CD14-positive monocyte (primary cell): ENCODE measurements around the gene MAP7. TPM values are rescaled to one million over a fixed set of nuclear protein-coding genes. Genes with fewer than 3 reads are reported as not detected.

Experiments
- DNase-seq, 3 donors: peaks; one replicate each; pipeline ENCODE4 v3.0.0-alpha.2; 2011 to 2022
- H2AFZ ChIP-seq: 2 replicates; pipeline ENCODE4 v1.6.0; 2012; ENCODE audit warnings: mild to moderate bottlenecking, low read depth, low read length, inconsistent platforms; ENCODE audit not compliant: insufficient read depth, poor library complexity, severe bottlenecking
- H3K27ac ChIP-seq, 2 donors: 1 replicate in 1 of 2; 2 replicates in 1 of 2; pipeline ENCODE4 v1.5.1; 2012 to 2013; ENCODE audit warnings: low read length in 2 of 2, control low read depth in 1 of 2, inconsistent platforms in 1 of 2, low read depth in 1 of 2, mild to moderate bottlenecking in 1 of 2
- H3K27me3 ChIP-seq, 2 donors: one replicate each; pipeline versions ENCODE4 v1.6.0 to v1.6.1; 2011 to 2013; ENCODE audit warnings: low read length in 2 of 2; ENCODE audit not compliant: control insufficient read depth in 2 of 2, insufficient read depth in 2 of 2
- H3K36me3 ChIP-seq, 2 donors: replicated peaks in 1 of 2; 1 replicate in 1 of 2; 2 replicates in 1 of 2; pipeline versions ENCODE4 v1.5.1 to v1.6.1; 2012 to 2013; ENCODE audit warnings: low read length in 2 of 2, control low read depth in 1 of 2, inconsistent platforms in 1 of 2, mild to moderate bottlenecking in 1 of 2; ENCODE audit not compliant: insufficient read depth in 2 of 2, control insufficient read depth in 1 of 2
- H3K4me1 ChIP-seq, 2 donors: 1 replicate in 1 of 2; 2 replicates in 1 of 2; pipeline versions ENCODE4 v1.5.1 to v1.6.1; 2012 to 2013; ENCODE audit warnings: low read length in 2 of 2, control low read depth in 1 of 2, inconsistent platforms in 1 of 2, mild to moderate bottlenecking in 1 of 2, moderate library complexity in 1 of 2; ENCODE audit not compliant: insufficient read depth in 2 of 2, control insufficient read depth in 1 of 2
- H3K4me2 ChIP-seq: replicated peaks from 2 replicates; pipeline ENCODE3; 2012; ENCODE audit warnings: low read length, moderate library complexity, mild to moderate bottlenecking; ENCODE audit not compliant: poor library complexity, severe bottlenecking; ENCODE audit errors: extremely low read depth
- H3K4me3 ChIP-seq, 3 experiments: fragments of 200-600 bp in 1 of 3; sonication (generic) in 1 of 3; replicated peaks in 1 of 3; 1 replicate in 2 of 3; 2 replicates in 1 of 3; pipeline ENCODE4 v1.5.1; 2011 to 2013; ENCODE audit warnings: low read length in 3 of 3, mild to moderate bottlenecking in 3 of 3, control low read depth in 2 of 3, low read depth in 2 of 3, inconsistent platforms in 1 of 3, moderate library complexity in 1 of 3
- H3K79me2 ChIP-seq: 2 replicates; pipeline ENCODE4 v1.6.0; 2012; ENCODE audit warnings: mild to moderate bottlenecking, control low read depth, inconsistent platforms, low read length, moderate library complexity; ENCODE audit not compliant: insufficient read depth
- H3K9ac ChIP-seq: 2 replicates; pipeline ENCODE4 v1.6.0; 2017; ENCODE audit warnings: low read length, mild to moderate bottlenecking; ENCODE audit not compliant: insufficient read depth, poor library complexity, severe bottlenecking
- H3K9me3 ChIP-seq, 2 donors: replicated peaks in 1 of 2; 1 replicate in 1 of 2; 2 replicates in 1 of 2; pipeline versions ENCODE4 v1.5.1 to v1.6.1; 2012 to 2013; ENCODE audit warnings: low read length in 2 of 2, control low read depth in 1 of 2; ENCODE audit not compliant: control insufficient read depth in 1 of 2, insufficient read depth in 1 of 2
- H4K20me1 ChIP-seq: 2 replicates; pipeline ENCODE4 v1.6.0; 2012; ENCODE audit warnings: mild to moderate bottlenecking, low read length, control low read depth, moderate library complexity; ENCODE audit not compliant: insufficient read depth
- H3K27ac Mint-ChIP-seq, 7 donors: one replicate each; pipeline ENCODE4 v1.8.0; 2020; ENCODE audit warnings: mild to moderate bottlenecking in 7 of 7, mixed read lengths in 7 of 7, moderate library complexity in 6 of 7, inconsistent platforms in 2 of 7
- H3K27me3 Mint-ChIP-seq, 3 donors: one replicate each; pipeline ENCODE4 v1.8.0; 2021 to 2022; ENCODE audit warnings: low read depth in 3 of 3, mild to moderate bottlenecking in 3 of 3, mixed read lengths in 3 of 3, moderate library complexity in 3 of 3, inconsistent platforms in 1 of 3
- H3K36me3 Mint-ChIP-seq, 2 donors: one replicate each; pipeline ENCODE4 v1.8.0; 2020; ENCODE audit warnings: mixed read lengths in 2 of 2, inconsistent platforms in 1 of 2, mild to moderate bottlenecking in 1 of 2
- H3K4me1 Mint-ChIP-seq: one replicate; pipeline ENCODE4 v1.8.0; 2020; ENCODE audit warnings: mild to moderate bottlenecking, mixed read lengths
- H3K4me3 Mint-ChIP-seq, 2 donors: one replicate each; pipeline ENCODE4 v1.8.0; 2020; ENCODE audit warnings: mild to moderate bottlenecking in 2 of 2, mixed read lengths in 2 of 2, moderate library complexity in 1 of 2
- H3K9me3 Mint-ChIP-seq, 7 donors: one replicate each; pipeline ENCODE4 v1.8.0; 2020 to 2022; ENCODE audit warnings: mixed read lengths in 7 of 7, mild to moderate bottlenecking in 6 of 7, moderate library complexity in 6 of 7, inconsistent platforms in 2 of 7
- WGBS: methylation state at CpG from one replicate; pipeline ENCODE4 v1.1.5; 2013; ENCODE audit warnings: missing lambda C conversion rate; ENCODE audit not compliant: insufficient coverage; 5-methylcytosine and 5-hydroxymethylcytosine counted together
- intact Hi-C, 2 donors: fragments of 100-400 bp; cut with micrococcal nuclease; formaldehyde crosslinking; loops; one replicate each; pipeline versions ENCODE4 v1.15.0 to v1.15.1; 2023
- polyA plus RNA-seq, 3 donors: library from polyadenylated mRNA; depleted of rRNA in 1 of 3; unstranded in 2 of 3; stranded (reverse) in 1 of 3; fragments of 300-500 nt in 2 of 3; fragments of >200 nt in 1 of 3; fragmentation: Illumina TruSeq in 2 of 3; gene quantifications; 1 replicate in 2 of 3; 2 replicates in 1 of 3; pipeline ENCODE4 v1.2.3, GENCODE V29; 2012 to 2021
- TF ChIP-seq, protein P1 (sequence below): fragments of 200-600 bp; IDR thresholded peaks from one replicate; pipeline ENCODE4 v1.8.0; 2022; ENCODE audit warnings: antibody characterized with exemption, mild to moderate bottlenecking

The MAP7 gene
- polyA plus RNA-seq, 3 donors: 0.67 to 1.6 (median 1.2) TPM

DNA sequence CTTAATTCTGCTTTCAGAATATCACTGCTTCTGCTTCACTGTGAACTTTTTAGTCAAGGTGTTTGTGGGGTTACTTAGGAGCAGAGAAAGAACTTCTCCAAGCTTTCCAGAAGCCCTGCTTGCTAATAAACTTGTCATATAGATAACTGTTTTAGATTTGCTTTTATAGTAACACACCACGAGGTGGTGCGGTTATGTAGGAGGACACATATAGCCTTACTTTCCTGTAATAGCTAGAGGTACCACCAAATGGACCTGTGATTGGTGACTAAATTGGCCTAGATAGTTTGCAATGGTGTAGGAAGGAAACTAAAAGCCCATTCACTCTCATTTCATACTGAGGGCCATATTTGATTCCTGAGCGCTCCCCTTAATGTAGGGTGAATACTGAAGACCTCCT lies 208.3 kb downstream of the MAP7 start:
- Mint-ChIP-seq H3K27me3 (no peaks in the 10 kb centered on the region), H3K27ac (no peak overlapping the region), H3K4me3 (no peak overlapping the region), H3K36me3 (peaks cover 5 to 9% of the 10 kb centered on the region in 2 donors), H3K9me3 (no peaks in the 10 kb centered on the region), H3K4me1 (no peaks in the 10 kb centered on the region)
- no CpG with 5 or more reads among the region's 3 CpGs for WGBS
- TF ChIP-seq, protein P1, sequence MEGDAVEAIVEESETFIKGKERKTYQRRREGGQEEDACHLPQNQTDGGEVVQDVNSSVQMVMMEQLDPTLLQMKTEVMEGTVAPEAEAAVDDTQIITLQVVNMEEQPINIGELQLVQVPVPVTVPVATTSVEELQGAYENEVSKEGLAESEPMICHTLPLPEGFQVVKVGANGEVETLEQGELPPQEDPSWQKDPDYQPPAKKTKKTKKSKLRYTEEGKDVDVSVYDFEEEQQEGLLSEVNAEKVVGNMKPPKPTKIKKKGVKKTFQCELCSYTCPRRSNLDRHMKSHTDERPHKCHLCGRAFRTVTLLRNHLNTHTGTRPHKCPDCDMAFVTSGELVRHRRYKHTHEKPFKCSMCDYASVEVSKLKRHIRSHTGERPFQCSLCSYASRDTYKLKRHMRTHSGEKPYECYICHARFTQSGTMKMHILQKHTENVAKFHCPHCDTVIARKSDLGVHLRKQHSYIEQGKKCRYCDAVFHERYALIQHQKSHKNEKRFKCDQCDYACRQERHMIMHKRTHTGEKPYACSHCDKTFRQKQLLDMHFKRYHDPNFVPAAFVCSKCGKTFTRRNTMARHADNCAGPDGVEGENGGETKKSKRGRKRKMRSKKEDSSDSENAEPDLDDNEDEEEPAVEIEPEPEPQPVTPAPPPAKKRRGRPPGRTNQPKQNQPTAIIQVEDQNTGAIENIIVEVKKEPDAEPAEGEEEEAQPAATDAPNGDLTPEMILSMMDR: no peak
- Histone ChIP-seq H3K27me3 (no peaks in the 10 kb centered on the region), H3K79me2 (no peaks in the 10 kb centered on the region), H2AFZ (no peak overlapping the region), H3K9ac (no peak overlapping the region), H4K20me1 (no peaks in the 10 kb centered on the region), H3K36me3 (peaks cover 0 to 8% of the 10 kb centered on the region in 2 donors), H3K4me3 (no peak overlapping the region), H3K27ac (no peak overlapping the region), H3K4me1 (no peaks in the 10 kb centered on the region), H3K9me3 (no peaks in the 10 kb centered on the region), H3K4me2 (no peak overlapping the region)
- DNase-seq: no peak
- intact Hi-C loops: no loop called here

DNA sequence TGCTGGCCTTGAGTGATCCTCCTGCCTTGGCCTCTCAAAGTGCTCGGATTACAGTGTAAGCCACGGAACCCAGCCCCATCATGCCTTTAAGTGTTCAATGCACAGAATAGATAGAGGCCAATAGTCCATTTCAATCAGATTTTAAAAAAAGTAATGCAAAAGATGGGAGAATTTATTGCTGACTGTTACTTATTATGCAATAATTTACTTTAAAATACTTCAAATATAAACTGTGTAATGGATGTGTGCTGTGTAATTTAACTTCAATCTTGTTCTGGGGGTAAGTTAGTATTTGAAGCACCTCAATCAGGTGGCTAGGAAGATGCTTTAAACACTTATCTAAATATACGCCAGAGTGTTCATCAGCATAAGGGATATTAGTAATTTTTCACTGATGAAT lies 208.9 kb downstream of the MAP7 start:
- H3K27me3 ChIP-seq: no peaks in the 10 kb centered on the region
- Mint-ChIP-seq H3K9me3 (no peaks in the 10 kb centered on the region), H3K27ac (no peak overlapping the region), H3K4me3 (no peak overlapping the region), H3K27me3 (no peaks in the 10 kb centered on the region), H3K36me3 (peaks cover 5 to 9% of the 10 kb centered on the region in 2 donors), H3K4me1 (no peaks in the 10 kb centered on the region)
- no CpG with 5 or more reads among the region's 3 CpGs for WGBS
- intact Hi-C loops: no loop called here
- no peak overlapping the region for H3K4me3 ChIP-seq
- H4K20me1 ChIP-seq: no peaks in the 10 kb centered on the region
- no peaks in the 10 kb centered on the region for H3K4me1 ChIP-seq
- no peak overlapping the region for H3K9ac ChIP-seq
- peaks cover 0 to 8% of the 10 kb centered on the region in 2 donors for H3K36me3 ChIP-seq
- no peak overlapping the region for H2AFZ ChIP-seq
- DNase-seq: no peak
- no peaks in the 10 kb centered on the region for H3K9me3 ChIP-seq
- TF ChIP-seq, protein P1: no peak
- no peak overlapping the region for H3K4me2 ChIP-seq
- H3K79me2 ChIP-seq: no peaks in the 10 kb centered on the region
- H3K27ac ChIP-seq: no peak overlapping the region
